HL-60 (cell line): Measurements from ENCODE around the gene MKS1.

Experiments
- DNase-seq, 2 experiments: peaks; one replicate each; pipeline ENCODE4 v3.0.0-alpha.2; 2010 to 2020; ENCODE audit warnings: low read depth in 1 of 2, low spot score in 1 of 2
- H3K27ac ChIP-seq: fragments of 250-450 bp; sonication (Bioruptor Pico); replicated peaks from 2 replicates; pipeline ENCODE4 v1.5.1; 2020; ENCODE audit warnings: mild to moderate bottlenecking, moderate library complexity
- H3K27me3 ChIP-seq: fragments of 250-450 bp; sonication (Bioruptor Pico); 2 replicates; pipeline ENCODE4 v1.5.1; 2021; ENCODE audit warnings: mild to moderate bottlenecking, moderate library complexity; ENCODE audit not compliant: insufficient read depth, poor library complexity, severe bottlenecking
- H3K4me3 ChIP-seq: replicated peaks from 2 replicates; pipeline ENCODE4 v1.5.1; 2011; ENCODE audit warnings: mild to moderate bottlenecking, control low read depth, low read length; ENCODE audit not compliant: insufficient read depth
- CTCF ChIP-seq: IDR thresholded peaks from one replicate; pipeline ENCODE4 v1.5.1; 2011; ENCODE audit warnings: low read length, control low read depth, inconsistent platforms; ENCODE audit not compliant: insufficient read depth
- GABPA ChIP-seq: IDR thresholded peaks from 2 replicates; pipeline ENCODE4 v1.6.1; 2012; ENCODE audit warnings: low read depth
- POLR2AphosphoS5 ChIP-seq: IDR thresholded peaks from 2 replicates; pipeline ENCODE4 v1.6.1; 2012; ENCODE audit warnings: low read depth
- REST ChIP-seq: IDR thresholded peaks from 2 replicates; pipeline ENCODE4 v1.6.1; 2012; ENCODE audit warnings: low read depth; ENCODE audit not compliant: insufficient replicate concordance
- SPI1 ChIP-seq: IDR thresholded peaks from 2 replicates; pipeline ENCODE4 v1.6.1; 2012; ENCODE audit warnings: low read depth, mild to moderate bottlenecking, borderline replicate concordance

Gene MKS1

GRCh38 chr17:58224315-58224714, 5.3 kb upstream of the MKS1 start:
- no peak overlapping the region for H3K27ac ChIP-seq
- no peaks in the 10 kb centered on the region for H3K27me3 ChIP-seq
- TF ChIP-seq REST (no peak), GABPA (no peak), CTCF (no peak), POLR2AphosphoS5 (no peak), SPI1 (no peak)
- no peak overlapping the region for H3K4me3 ChIP-seq
- no peak for DNase-seq

- TF ChIP-seq SPI1: peak; percentile 57; the same call in 1 of the 2 replicates
- TF ChIP-seq CTCF: no peak
- H3K4me3 ChIP-seq: peak overlapping the region; percentile 77
- DNase-seq: no peak
- no peaks in the 10 kb centered on the region for H3K27me3 ChIP-seq
- peak overlapping the region; percentile 85 for H3K27ac ChIP-seq
Measured at GRCh38 chr17:58219789-58220183, 731 bp upstream of the MKS1 start.

GRCh38 chr17:58217766-58218165, 1.3 kb downstream of the MKS1 start:
- no peak for TF ChIP-seq POLR2AphosphoS5
- DNase-seq: no peak
- Histone ChIP-seq H3K27me3 (no peaks in the 10 kb centered on the region), H3K4me3 (no peak overlapping the region), H3K27ac (no peak overlapping the region; the same call in 1 of the 2 replicates)

- DNase-seq: peak in 1 of 2 experiments; percentile 51
- Histone ChIP-seq H3K27ac (no peak overlapping the region), H3K4me3 (no peak overlapping the region), H3K27me3 (no peaks in the 10 kb centered on the region)
- TF ChIP-seq REST: no peak
- no peak for TF ChIP-seq GABPA
- TF ChIP-seq POLR2AphosphoS5: no peak
- TF ChIP-seq SPI1: no peak
- no peak for TF ChIP-seq CTCF
Measured at GRCh38 chr17:58215685-58216084, 3.4 kb downstream of the MKS1 start.
